ENCODE measurements around the gene GRPEL1. TPM values are rescaled to one million over a fixed set of nuclear protein-coding genes. Genes with fewer than 3 reads are reported as not detected.

GRPEL1 gene
- total RNA-seq, 1 experiment from 2014 or later: 80.1 TPM

DNA sequence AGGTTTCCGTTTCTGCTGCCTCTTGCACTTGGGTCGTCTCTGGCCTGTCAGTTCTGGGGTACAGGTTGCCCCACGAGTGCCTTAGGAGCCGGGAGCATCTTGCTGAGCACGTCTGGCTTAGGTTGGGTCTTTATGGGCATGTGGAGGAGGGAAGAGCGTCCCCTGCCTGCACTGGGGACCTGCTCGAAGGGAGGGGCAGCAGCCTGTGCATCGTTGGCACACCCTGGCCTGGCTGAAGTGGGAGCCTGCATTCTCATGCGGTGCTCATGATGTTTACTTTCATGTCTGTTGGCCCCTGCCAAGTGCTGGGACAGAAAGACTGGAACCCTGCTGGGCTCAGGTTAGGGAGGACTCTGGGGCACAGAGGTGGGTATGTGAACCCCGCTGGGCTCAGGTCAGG is 48.5 kb downstream of the GRPEL1 start:
- H3K79me2 ChIP-seq (ENCODE audit: insufficient read depth, low read length): peaks cover 4% of the 10 kb centered on the region; the same call in 1 of the 2 replicates
- H3K9me2 ChIP-seq (ENCODE audit: insufficient read depth): no peaks in the 10 kb centered on the region
- RAD21 ChIA-PET (ENCODE audit: low non-redundant PET in 1 of 2, low total read pairs in 2 of 2, uncharacterized antibody in 2 of 2, unreplicated experiment in 2 of 2): no interaction called here
- POLR2A ChIA-PET: no interaction called here
- no peak overlapping the region for H3K9ac ChIP-seq (ENCODE audit: low read length)
- no peak overlapping the region for H3K27ac ChIP-seq (ENCODE audit: low read depth, low read length)
- H4K20me1 ChIP-seq (ENCODE audit: insufficient read depth): no peaks in the 10 kb centered on the region
- no TSS peak for BruUV-seq (replicated peaks)
- intact Hi-C loops (cut with micrococcal nuclease): no loop called here
- H3K4me1 ChIP-seq (ENCODE audit: control insufficient read depth in 1 of 2, insufficient read depth in 2 of 2, low read length in 2 of 2): peaks cover 0 to 37% of the 10 kb centered on the region in 2 experiments; a peak in 2 of 4 replicates
- TF ChIP-seq RAD21 (IDR thresholded peaks at IDR 0.05; ENCODE audit: low read depth) (no peak), YY1 (IDR thresholded peaks at IDR 0.05; ENCODE audit: extremely low read depth, insufficient replicate concordance, low read depth, low read length) (no peak), FOSL1 (IDR thresholded peaks at IDR 0.05; ENCODE audit: low read depth) (no peak), SRF (IDR thresholded peaks at IDR 0.05; ENCODE audit: low read depth) (no peak), POLR2A (IDR thresholded peaks at IDR 0.05; ENCODE audit: borderline replicate concordance, extremely low read depth, insufficient read depth, insufficient read length) (no peak), EZH2 (IDR thresholded peaks at IDR 0.05) (no peak), ZFX (IDR thresholded peaks at IDR 0.05) (no peak)
- TF ChIP-seq, protein P1, sequence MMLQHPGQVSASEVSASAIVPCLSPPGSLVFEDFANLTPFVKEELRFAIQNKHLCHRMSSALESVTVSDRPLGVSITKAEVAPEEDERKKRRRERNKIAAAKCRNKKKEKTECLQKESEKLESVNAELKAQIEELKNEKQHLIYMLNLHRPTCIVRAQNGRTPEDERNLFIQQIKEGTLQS (IDR thresholded peaks at IDR 0.05): no peak
- H3K4me3 ChIP-seq (replicated peaks in 1 of 2; ENCODE audit: low read depth in 1 of 2, low read length in 2 of 2): no peak overlapping the region
- DNase-seq (ENCODE audit: low read depth, low spot score): no peak
- H3K36me3 ChIP-seq (ENCODE audit: control insufficient read depth in 1 of 2, insufficient read depth in 2 of 2, low read length in 2 of 2): peaks cover 8 to 36% of the 10 kb centered on the region in 2 experiments; a peak in 3 of 4 replicates
- CTCF ChIA-PET: no interaction called here
- no peaks in the 10 kb centered on the region for H3K27me3 ChIP-seq (ENCODE audit: insufficient read depth, low read length)
- no peaks in the 10 kb centered on the region for H3K9me3 ChIP-seq (ENCODE audit: control insufficient read depth in 1 of 2, insufficient read depth in 1 of 2, low read depth in 1 of 2, low read length in 2 of 2)
- no peak for ATAC-seq
- H2AFZ ChIP-seq (ENCODE audit: low read depth, low read length, poor library complexity, severe bottlenecking): no peak overlapping the region
- H3K4me2 ChIP-seq (ENCODE audit: low read length): no peak overlapping the region

DNA sequence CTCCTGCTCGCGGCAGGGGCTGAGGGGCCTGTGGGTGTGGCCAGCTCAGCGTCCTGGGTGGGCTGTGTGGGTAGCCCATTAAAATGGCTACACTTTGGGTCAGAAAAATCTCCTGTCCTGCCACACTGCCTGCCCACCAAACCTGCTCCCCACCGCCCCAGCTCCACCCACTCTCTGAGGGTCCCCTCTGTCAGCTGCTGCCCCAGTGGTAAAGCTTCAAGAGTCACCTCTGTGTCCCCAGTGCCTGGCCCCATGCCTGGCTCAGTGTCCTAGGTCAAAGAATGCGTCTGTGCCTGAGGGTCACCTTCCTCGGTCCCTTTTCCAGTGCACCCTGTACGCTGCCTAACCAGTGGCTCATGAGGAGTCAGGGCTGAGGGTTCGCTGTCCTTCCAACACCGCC is 49.6 kb downstream of the GRPEL1 start:
- ChIA-PET CTCF (no interaction called here), POLR2A (no interaction called here), RAD21 (ENCODE audit: low non-redundant PET in 1 of 2, low total read pairs in 2 of 2, uncharacterized antibody in 2 of 2, unreplicated experiment in 2 of 2) (no interaction called here)
- H3K36me3 ChIP-seq (ENCODE audit: control insufficient read depth in 1 of 2, insufficient read depth in 2 of 2, low read length in 2 of 2): peaks cover 8 to 36% of the 10 kb centered on the region in 2 experiments; a peak in 3 of 4 replicates
- peaks cover 0 to 37% of the 10 kb centered on the region in 2 experiments; a peak in 2 of 4 replicates for H3K4me1 ChIP-seq (ENCODE audit: control insufficient read depth in 1 of 2, insufficient read depth in 2 of 2, low read length in 2 of 2)
- H3K27me3 ChIP-seq (ENCODE audit: insufficient read depth, low read length): no peaks in the 10 kb centered on the region
- ATAC-seq (no peak), DNase-seq (ENCODE audit: low read depth, low spot score) (no peak)
- no peak overlapping the region for H3K9ac ChIP-seq (ENCODE audit: low read length)
- no peak overlapping the region for H2AFZ ChIP-seq (ENCODE audit: low read depth, low read length, poor library complexity, severe bottlenecking)
- H3K9me3 ChIP-seq (ENCODE audit: control insufficient read depth in 1 of 2, insufficient read depth in 1 of 2, low read depth in 1 of 2, low read length in 2 of 2): no peaks in the 10 kb centered on the region
- no peak for TF ChIP-seq POLR2A (IDR thresholded peaks at IDR 0.05; ENCODE audit: borderline replicate concordance, extremely low read depth, insufficient read depth, insufficient read length)
- no peak overlapping the region for H3K27ac ChIP-seq (ENCODE audit: low read depth, low read length)
- H4K20me1 ChIP-seq (ENCODE audit: insufficient read depth): no peaks in the 10 kb centered on the region
- H3K79me2 ChIP-seq (ENCODE audit: insufficient read depth, low read length): no peaks in the 10 kb centered on the region; the same call in 1 of the 2 replicates
- no peak overlapping the region for H3K4me3 ChIP-seq (replicated peaks in 1 of 2; ENCODE audit: low read depth in 1 of 2, low read length in 2 of 2)
- H3K9me2 ChIP-seq (ENCODE audit: insufficient read depth): no peaks in the 10 kb centered on the region
- intact Hi-C loops (cut with micrococcal nuclease): no loop called here
- no TSS peak for BruUV-seq (replicated peaks)
- H3K4me2 ChIP-seq (ENCODE audit: low read length): no peak overlapping the region

Data from HCT116 (cell line).